Fibroblast of lung (primary cell): ENCODE results near the gene CTSD. TPM values are rescaled to one million over a fixed set of nuclear protein-coding genes. Genes with fewer than 3 reads are reported as not detected.

Source experiments
- DNase-seq, 2 donors: peaks; one replicate each; pipeline versions ENCODE4 v3.0.0 to v3.0.0-alpha.2; 2010; ENCODE audit warnings: low read depth in 2 of 2
- H2AFZ ChIP-seq: 2 replicates; pipeline ENCODE4 v1.5.1; 2012; ENCODE audit warnings: low read length, control low read depth, inconsistent platforms
- H3K27ac ChIP-seq: 2 replicates; pipeline ENCODE4 v1.5.1; 2011; ENCODE audit warnings: low read length, control low read depth; ENCODE audit not compliant: insufficient read depth
- H3K27me3 ChIP-seq: 2 replicates; pipeline ENCODE4 v1.5.1; 2011; ENCODE audit warnings: mild to moderate bottlenecking, low read length; ENCODE audit not compliant: control insufficient read depth, insufficient read depth
- H3K36me3 ChIP-seq: 2 replicates; pipeline ENCODE4 v1.5.1; 2011; ENCODE audit warnings: low read length; ENCODE audit not compliant: control insufficient read depth, insufficient read depth
- H3K4me1 ChIP-seq: 2 replicates; pipeline ENCODE4 v1.5.1; 2011; ENCODE audit warnings: low read length; ENCODE audit not compliant: control insufficient read depth, insufficient read depth; ENCODE audit errors: extremely low read depth
- H3K4me2 ChIP-seq: 2 replicates; pipeline ENCODE4 v1.5.1; 2011; ENCODE audit warnings: low read length, control low read depth; ENCODE audit not compliant: insufficient read depth; ENCODE audit errors: extremely low read depth
- H3K4me3 ChIP-seq, 4 experiments: fragments of 200-600 bp in 1 of 4; sonication (generic) in 1 of 4; replicated peaks in 1 of 4; 2 replicates each; pipeline ENCODE4 v1.5.1; 2011 to 2016; ENCODE audit warnings: low read length in 4 of 4, low read depth in 3 of 4, mild to moderate bottlenecking in 3 of 4, control low read depth in 2 of 4, inconsistent platforms in 1 of 4, mixed read lengths in 1 of 4; ENCODE audit not compliant: insufficient read depth in 1 of 4; ENCODE audit errors: control extremely low read depth in 1 of 4
- H3K79me2 ChIP-seq: 2 replicates; pipeline ENCODE4 v1.5.1; 2012; ENCODE audit warnings: mild to moderate bottlenecking, low read length, inconsistent platforms; ENCODE audit not compliant: control insufficient read depth, insufficient read depth
- H3K9ac ChIP-seq: 2 replicates; pipeline ENCODE4 v1.5.1; 2011; ENCODE audit warnings: mild to moderate bottlenecking, low read length, control low read depth; ENCODE audit not compliant: insufficient read depth
- H3K9me3 ChIP-seq: 2 replicates; pipeline ENCODE4 v1.5.1; 2012; ENCODE audit warnings: low read depth, low read length; ENCODE audit not compliant: control insufficient read depth, insufficient read depth
- H4K20me1 ChIP-seq: 2 replicates; pipeline ENCODE4 v1.5.1; 2011; ENCODE audit warnings: low read length; ENCODE audit not compliant: control insufficient read depth, insufficient read depth; ENCODE audit errors: extremely low read depth
- CTCF ChIP-seq, 2 donors: IDR thresholded peaks in 1 of 2; conservative IDR thresholded peaks in 1 of 2; 1 replicate in 1 of 2; 2 replicates in 1 of 2; pipeline ENCODE4 v1.5.1; 2011 to 2012; ENCODE audit warnings: low read length in 2 of 2, control low read depth in 1 of 2, inconsistent platforms in 1 of 2, low read depth in 1 of 2, mild to moderate bottlenecking in 1 of 2
- EZH2 ChIP-seq: IDR thresholded peaks from 2 replicates; pipeline ENCODE4 v1.5.1; 2012; ENCODE audit warnings: low read length, control low read depth, mild to moderate bottlenecking; ENCODE audit errors: missing control alignments
- polyA plus RNA-seq, 2 donors: library from polyadenylated mRNA; depleted of rRNA in 1 of 2; stranded (reverse) in 1 of 2; unstranded in 1 of 2; fragments of >200 nt; gene quantifications; 2 replicates each; pipeline ENCODE4 v1.2.1, GENCODE V29; 2011 to 2012; ENCODE audit warnings: missing spikeins in 1 of 2
- total RNA-seq: library from RNA; depleted of rRNA; stranded (reverse); fragments of >200 nt; gene quantifications from 2 replicates; pipeline ENCODE4 v1.2.1, GENCODE V29; 2014

Gene CTSD
- total and polyA plus RNA-seq, 2 donors (not counting 1 experiment from before 2014, with no cell fraction given) = 135 to 253 TPM

GRCh38 chr11:1781593-1781975, 17.9 kb upstream of the CTSD start:
- H3K27me3 ChIP-seq = no peaks in the 10 kb centered on the region
- H3K9ac ChIP-seq = no peak overlapping the region
- H3K27ac ChIP-seq = no peak overlapping the region
- no peaks in the 10 kb centered on the region for H4K20me1 ChIP-seq
- no peaks in the 10 kb centered on the region for H3K79me2 ChIP-seq
- no peak for DNase-seq
- no peak overlapping the region for H3K4me3 ChIP-seq
- H2AFZ ChIP-seq = no peak overlapping the region
- H3K4me2 ChIP-seq = no peak overlapping the region
- H3K9me3 ChIP-seq = no peaks in the 10 kb centered on the region
- no peak for TF ChIP-seq EZH2
- no peak for TF ChIP-seq CTCF (conservative IDR thresholded peaks at IDR 0.05 in 1 of 2, IDR thresholded peaks at IDR 0.05 in 1 of 2; ENCODE audit: low read depth in 1 of 2, low read length in 2 of 2)
- H3K4me1 ChIP-seq = peaks cover 7% of the 10 kb centered on the region
- no peaks in the 10 kb centered on the region for H3K36me3 ChIP-seq

GRCh38 chr11:1780700-1781592, 17.2 kb upstream of the CTSD start:
- Histone ChIP-seq H4K20me1 (no peaks in the 10 kb centered on the region), H3K9me3 (no peaks in the 10 kb centered on the region), H2AFZ (no peak overlapping the region), H3K79me2 (no peaks in the 10 kb centered on the region), H3K36me3 (no peaks in the 10 kb centered on the region), H3K27me3 (no peaks in the 10 kb centered on the region), H3K4me1 (peaks cover 7% of the 10 kb centered on the region), H3K27ac (no peak overlapping the region), H3K4me3 (no peak overlapping the region), H3K4me2 (no peak overlapping the region), H3K9ac (no peak overlapping the region)
- no peak for TF ChIP-seq CTCF (conservative IDR thresholded peaks at IDR 0.05 in 1 of 2, IDR thresholded peaks at IDR 0.05 in 1 of 2; ENCODE audit: low read depth in 1 of 2, low read length in 2 of 2)
- no peak for TF ChIP-seq EZH2
- no peak for DNase-seq

GRCh38 chr11:1779806-1780699, 16.3 kb upstream of the CTSD start:
- no peak for DNase-seq
- no peak overlapping the region for H3K4me2 ChIP-seq
- no peaks in the 10 kb centered on the region for H4K20me1 ChIP-seq
- no peaks in the 10 kb centered on the region for H3K36me3 ChIP-seq
- H3K27me3 ChIP-seq = no peaks in the 10 kb centered on the region
- no peak overlapping the region for H3K27ac ChIP-seq
- H3K9me3 ChIP-seq = no peaks in the 10 kb centered on the region
- peaks cover 7% of the 10 kb centered on the region for H3K4me1 ChIP-seq
- no peak overlapping the region for H3K9ac ChIP-seq
- no peaks in the 10 kb centered on the region for H3K79me2 ChIP-seq
- H2AFZ ChIP-seq = no peak overlapping the region
- H3K4me3 ChIP-seq = no peak overlapping the region
- TF ChIP-seq EZH2 (no peak), CTCF (conservative IDR thresholded peaks at IDR 0.05 in 1 of 2, IDR thresholded peaks at IDR 0.05 in 1 of 2; ENCODE audit: low read depth in 1 of 2, low read length in 2 of 2) (no peak)
